Fibroblast of skin of right quadriceps (primary cell): ENCODE measurements around the gene INSRR.

Experiments used
- DNase-seq: peaks from one replicate; pipeline ENCODE4 v3.0.0-alpha.2; 2013

INSRR gene

DNA sequence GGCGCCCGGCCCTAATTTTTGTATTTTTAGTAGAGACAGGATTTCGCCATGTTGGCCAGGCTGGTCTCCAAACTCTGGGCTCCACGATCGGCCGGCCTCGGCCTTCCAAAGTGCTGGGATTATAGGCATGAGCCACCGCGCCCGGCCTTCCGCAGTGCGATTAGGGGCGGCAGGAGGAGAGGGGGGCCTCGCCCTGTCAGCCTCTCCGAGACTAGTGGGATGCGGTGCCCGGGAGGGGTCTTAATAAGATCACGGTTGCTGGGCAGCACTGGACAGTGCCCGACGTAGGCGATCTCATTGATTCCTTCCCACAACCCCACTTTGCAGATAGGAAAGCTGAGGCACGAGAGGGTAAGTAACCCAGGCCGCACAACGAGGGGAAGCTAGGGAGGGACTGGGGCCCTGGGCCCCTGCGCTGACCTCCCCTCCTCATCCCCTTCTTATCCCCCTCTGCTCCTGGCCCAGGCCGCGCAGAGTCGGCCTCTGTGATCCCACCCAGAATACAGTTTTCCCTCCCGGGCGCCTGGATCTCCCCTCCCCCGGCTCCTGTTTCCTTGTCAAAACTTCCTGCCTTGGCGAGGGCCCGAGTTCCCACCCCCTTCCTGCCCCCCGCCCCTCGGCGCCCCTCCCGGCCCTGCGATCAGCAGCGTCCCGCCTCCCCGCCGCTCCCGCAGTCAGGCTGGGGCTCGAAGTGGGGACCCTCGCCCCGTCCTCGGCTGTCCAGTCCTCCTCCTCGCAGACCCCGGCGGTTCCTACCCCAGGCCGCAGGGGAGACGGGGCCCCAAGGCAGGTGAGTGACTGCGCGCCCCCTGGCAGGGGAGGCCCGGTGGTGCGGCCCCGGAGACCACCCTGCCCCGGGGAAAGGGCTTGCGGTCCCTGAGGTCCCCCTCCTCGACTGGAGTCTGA, 34.4 kb upstream of the INSRR start, which contains the start of gene PEAR1:
TSS of gene PEAR1 (plus strand) at position 671 of the 906 bp plus-strand sequence. CDS start 10,209 bp downstream, outside the sequence.
- DNase-seq: peak; percentile 71

DNA sequence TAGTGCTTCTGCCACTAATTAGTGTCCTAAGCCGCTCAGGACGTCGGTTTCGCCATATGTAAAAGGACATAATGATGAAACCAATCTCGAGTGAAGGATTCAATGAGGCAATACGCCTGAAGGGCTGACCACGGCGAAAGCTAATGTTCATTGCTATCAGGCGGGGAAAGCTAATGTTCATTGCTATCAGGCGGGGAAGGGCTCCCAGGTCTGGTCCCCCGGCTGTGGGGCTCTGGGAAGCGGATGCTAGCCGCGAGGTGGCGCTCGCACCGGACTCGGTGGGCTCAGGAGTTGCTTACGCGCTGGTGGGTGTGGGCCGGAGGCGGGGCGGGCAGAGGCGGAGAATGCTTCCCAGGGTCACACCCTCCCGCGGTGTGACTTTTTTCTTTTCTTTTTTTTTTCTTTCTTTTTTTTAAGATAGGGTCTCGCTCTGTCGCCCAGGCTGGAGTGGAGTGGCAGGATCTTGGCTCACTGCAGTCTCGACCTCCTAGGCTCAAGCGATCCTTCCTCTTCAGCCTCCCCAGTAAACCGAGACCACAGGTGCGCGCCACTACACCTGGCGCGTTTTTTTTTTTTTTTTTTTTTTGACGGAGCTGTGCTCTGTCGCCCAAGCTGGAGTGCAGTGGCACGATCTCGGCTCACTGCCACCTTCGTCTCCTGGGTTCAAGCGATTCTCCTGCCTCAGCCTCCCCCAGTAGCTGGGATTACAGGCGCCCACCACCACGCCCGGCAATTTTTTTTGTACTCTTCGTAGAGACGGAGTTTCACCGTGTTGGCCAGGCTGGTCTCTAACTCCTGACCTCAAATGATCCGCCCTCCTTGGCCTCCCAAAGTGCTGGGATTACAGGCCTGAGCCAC, 33.5 kb upstream of the INSRR start:
- peak; percentile 87 for DNase-seq

DNA sequence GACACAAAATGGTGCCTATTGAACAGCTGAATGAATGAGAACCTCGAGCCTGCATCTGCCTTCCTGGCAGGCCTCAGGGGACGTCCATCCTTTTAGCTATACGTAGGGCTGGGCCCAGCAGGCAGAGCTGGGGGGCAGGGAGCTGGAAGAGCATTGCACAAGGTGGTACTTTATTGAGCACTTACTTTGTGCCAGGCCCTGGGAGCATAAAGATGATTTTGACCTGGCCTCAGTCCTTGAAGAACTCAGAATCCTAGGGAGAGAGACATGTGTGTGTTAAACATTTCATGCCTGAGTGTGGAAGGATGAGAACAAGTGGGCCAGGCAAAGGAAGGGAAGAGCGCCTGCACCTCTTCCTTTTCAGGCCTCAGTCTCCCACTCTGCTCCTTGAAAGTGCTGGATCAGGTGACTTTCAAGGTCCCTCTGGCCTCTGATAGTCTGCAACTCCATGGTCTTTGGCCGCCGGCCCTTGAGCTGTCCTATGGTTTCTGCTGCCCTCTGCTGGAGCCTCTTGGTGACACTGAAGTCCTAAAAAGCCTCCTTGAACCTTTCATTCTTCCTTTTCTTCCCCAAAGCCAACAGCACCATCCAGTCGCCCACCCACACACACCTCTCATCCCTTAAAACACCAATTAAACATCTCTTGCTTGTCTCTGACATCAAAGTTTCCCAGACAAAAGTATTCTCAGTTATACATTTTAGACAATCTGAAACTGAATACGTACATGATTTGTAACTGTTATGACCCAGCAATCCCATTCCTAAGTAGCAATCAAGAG, 31.1 kb upstream of the INSRR start:
- peak; percentile 65 for DNase-seq

DNA sequence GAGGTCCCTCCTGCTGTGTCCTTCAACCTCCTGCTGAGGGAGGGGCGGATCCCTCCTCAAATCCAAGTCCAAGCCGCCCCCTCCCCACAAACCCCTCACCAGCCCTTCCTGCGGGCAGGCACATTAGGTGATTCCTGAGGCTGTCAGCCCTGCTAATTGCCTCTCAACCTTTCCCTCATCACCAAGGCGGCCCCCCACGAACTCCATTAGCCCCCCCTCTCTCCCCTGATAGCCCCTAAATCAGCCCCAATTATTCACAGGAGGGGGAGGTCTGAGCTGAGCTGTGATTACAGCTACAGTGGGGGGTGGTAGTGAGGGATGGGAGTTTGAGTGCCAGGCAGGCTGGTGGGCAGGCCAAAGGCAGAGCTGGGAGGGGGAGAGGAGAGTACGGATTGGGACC, 28.8 kb upstream of the INSRR start:
- no peak for DNase-seq

DNA sequence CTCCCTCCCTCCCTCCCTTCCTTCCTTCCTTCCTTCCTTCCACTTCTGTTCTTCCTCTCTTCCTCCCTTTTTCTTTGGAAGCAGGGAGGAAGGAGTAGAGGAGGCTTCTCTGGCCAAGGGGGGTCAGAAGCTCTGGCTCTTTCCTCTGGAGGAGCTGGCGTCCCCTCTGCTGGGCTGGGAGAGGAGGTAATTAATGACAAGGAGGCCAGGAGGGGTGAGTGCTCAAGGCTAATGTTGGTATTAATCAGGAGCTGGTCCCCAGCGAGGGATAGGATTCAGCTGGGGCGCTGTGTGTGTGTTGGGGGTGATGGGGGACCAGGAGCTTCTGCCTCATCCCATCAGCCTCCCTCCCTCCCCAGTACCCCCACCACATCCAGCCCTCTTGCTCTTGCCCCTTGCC, 28.4 kb upstream of the INSRR start:
- DNase-seq: no peak

DNA sequence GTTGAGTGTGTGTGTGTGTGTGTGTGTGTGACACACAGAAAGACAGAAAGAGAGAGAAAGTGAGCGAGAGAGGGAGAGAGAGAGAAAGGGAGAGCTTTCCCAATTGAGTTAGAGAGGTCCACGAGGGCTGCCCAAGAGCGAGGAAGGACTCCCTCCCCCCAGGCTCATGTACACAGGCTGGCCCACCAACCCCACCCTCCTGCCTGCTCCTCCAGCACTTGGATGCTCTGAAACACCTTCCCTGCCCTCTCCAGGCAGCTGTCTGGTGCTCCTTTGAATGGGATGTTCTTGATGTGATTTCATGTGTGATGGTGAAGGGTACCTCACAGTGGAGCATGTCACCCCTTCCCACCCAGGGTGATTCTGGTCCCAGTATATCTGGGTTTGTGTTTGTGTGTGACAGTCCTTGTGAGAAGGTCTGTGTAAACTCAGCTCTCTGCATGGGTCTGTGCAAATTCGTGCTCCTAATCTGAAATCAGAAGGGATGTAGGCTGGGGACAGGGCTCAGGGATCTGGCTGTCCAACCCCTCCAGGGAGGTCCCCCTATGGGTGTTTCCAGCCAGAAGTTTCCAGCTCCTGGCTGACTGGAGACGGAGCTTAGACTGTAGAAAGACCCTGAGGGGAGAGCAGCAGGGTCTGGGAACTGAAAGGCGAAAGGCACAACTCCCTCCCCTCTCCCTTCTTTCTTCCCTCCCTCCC, 27.8 kb upstream of the INSRR start:
- DNase-seq: no peak

DNA sequence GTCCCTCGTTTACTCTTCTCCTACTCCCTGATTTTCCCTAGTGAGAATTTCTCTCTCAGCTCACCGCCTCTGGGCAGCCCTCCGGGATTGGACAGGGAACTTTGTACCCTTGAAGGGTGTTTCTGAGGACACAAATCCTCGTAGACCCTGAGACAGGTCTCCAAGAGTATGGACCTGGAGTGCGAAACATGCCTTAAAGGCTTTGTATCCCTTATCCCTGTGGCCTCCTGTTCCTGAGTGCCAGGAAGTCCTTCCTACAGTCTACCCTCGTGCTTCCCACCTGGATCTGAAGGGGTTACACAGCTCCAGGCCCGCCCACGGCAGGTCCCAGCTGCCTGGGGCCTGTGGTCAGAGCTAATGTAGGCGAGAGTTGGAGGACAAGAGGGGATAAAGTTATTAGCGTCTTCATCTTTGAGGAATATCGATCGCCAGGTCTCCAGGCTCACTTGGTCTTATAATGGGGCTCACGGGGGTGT, 27.0 kb upstream of the INSRR start:
- DNase-seq: no peak

DNA sequence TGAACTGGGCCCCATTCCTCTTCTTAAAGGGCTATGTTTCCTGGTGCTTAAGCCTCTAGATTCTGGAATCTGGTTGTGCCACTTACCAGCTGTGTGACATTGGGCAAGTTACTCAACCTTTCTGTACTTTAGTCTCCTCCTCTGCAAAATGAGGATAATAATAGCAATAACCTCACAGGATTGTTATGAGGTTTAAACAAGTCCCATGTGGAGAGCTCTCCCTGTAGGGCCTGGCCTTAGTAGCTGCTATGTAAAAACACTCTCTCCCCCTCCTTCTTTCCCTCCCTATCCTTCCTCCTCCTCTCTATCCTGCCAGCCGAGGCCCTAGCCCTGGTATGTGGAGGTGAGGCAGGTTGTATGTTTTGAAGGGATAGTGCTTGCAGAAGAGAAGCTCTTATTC, 26.4 kb upstream of the INSRR start:
- no peak for DNase-seq

DNA sequence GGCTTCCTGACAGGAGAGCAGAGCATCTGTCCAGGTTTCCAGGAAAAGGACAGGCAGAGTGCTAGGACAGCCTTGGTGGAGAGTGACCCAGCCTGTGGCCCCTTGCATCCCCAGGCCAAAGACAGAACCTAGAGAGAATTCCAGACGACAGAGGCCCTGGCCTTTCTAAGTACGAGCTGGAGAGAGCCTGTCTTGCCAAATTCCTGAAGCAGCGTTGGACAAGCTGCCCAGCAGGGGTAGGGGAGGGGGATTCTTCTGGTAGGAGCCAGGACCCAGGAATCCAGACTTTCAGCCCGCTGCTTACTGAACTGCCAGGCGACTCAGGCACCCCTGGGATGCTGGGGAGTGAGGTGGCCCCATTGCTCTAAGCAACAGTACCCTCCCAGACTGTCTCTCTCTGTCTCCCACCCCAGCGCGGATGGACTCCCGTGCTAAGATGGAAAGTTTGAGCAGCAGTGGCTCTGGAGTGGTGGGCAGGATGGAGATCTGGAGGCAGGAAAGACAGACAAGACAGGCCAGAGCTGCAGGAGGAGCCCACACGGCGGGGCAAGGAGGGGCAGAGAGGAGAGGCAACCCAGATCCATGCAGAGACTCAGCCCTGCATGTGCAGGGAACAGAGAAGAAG, 25.8 kb upstream of the INSRR start:
- DNase-seq: no peak

DNA sequence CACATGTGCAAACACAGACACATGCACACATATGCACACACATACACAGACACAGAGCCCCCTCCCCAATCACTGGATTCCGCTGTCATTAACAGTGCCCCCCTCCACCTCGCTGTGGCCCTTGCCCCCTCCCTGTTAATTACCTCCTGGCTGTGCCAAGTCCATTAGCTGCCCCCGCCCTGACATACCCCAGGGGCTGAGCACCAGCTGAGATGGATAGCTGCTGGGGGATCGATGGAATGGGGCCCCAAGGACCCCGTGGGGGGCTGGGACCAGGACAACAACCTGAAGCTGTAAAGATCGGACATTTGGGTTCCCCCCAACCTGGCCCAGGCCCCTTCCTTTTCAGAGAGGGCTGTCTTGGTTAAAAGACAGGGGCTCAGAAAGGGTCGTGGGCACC, 25.0 kb upstream of the INSRR start:
- DNase-seq: no peak

DNA sequence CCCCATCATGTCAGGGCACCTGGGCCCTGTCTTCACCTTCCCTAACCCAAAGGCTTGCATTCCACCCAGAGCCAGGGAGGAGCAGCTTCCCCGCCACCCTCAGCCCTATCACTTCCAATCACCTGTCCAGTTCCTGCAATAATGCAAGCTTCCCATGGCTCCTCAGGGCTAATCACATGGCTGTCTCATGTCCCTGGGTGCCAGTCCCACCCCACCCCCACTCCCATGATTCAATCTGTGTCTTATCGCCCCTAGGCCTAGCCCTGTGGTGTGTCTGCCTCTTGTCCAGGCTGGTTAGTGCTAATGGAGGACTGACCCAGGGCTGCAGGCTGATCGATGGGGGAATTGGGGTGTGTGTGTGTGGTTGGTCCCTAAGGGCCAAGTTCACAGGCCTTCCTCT, 23.6 kb upstream of the INSRR start:
- no peak for DNase-seq

DNA sequence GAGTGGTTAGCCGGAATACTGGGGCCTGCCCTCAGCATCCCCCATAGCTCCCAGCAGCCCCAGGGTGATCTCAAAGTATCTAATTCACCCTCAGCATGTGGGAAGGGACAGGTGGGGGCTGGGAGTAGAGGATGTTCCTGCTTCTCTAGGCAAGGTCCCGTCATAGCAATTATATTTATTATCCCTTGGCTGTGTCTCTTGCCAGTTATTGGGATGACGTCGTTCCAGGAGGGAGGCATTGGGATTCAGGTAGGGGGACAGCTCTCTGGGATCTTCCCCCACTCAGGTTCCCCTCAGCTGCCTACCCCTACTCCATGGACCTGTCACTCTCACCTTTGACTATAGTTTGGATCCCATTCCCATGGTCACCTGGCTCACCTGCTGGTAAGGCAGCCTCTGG, 22.7 kb upstream of the INSRR start:
- DNase-seq: no peak

DNA sequence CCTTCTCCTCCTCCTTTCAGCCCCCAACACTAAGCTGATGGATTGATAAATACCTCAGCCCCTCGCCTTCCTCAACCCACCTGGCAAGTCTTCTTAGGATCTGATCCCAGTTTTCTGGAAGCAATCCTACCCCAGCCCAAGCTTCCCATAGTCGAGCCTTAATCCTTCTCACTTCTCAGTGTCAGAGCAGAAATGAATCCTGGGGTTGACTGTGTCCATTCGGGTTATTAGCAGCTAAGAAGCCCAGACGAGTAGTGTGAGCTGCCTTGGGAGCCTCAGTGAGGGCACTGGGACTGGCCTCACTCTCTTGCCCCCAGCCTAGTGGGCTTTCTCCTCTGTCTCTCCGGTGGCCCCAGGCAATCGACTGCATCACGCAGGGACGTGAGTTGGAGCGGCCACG, 22.2 kb upstream of the INSRR start:
- no peak for DNase-seq

DNA sequence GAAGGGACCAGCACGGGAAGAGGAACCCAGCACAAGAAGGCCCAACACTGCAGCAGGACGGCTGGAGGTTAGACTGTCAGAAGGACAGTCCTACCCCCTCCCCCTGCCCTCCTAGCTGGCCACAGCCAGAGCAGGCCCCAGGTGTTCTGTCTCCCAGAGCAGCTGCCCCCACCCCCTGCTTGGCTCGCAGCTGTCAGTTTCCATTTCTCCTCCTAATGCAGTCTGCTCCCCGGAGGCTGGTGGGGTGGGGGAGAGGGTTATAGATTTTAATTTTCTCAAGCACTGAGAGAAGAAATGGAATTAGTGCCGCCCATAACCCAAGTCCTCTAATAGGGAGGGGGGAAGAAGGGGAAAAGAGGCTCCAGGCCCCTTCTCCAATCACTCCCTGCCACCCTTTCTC, 21.6 kb upstream of the INSRR start:
- no peak for DNase-seq

DNA sequence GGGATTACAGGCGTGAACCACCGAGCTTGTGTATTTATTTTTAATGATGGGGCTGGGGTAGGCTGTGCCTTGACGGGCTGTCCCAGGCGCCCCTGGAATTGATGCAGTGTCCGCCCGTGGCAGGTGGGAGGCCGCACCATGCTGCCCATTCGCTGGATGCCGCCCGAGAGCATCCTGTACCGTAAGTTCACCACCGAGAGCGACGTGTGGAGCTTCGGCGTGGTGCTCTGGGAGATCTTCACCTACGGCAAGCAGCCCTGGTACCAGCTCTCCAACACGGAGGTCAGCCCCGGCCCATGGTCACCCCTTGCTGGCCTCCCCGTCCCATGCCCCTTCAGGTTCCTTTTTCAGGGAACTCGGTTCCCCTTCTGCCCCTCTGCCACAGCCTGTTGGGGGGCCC, 21.0 kb upstream of the INSRR start:
- no peak for DNase-seq

DNA sequence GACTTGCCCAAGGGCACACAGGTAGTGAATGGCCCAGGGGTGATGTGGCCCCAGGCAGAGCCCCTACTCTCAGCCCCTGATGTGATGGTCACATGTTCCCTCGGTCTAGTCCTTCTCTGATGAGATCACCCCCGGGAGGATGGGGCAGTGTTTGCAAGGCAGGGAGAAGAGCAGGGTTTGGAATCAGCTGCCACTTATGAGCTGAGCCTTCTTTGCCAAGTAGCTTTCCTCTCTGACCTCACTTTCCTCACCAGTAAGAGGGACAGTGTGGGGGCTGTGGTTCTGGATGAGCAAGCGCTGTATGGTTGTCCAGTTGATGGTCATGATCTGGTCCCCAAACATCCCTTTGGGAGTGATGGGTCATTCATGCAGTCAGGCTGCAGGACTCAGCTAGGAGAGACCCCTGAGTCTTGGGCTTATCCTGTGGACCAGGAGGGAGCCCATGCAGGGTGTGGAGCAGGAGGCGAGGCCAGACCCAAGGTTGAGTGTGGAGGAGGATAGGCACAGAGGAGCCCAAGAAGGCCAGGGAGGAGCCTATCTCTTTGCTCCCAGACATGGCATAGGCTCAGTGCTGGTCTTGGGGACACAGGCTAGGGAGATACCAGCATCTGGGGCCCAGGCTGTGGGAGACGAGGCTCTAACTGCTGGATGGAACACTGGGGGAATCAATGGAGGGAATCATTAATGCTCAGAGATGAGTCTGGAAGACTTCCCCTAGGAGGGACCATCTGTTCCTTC, 18.7 kb upstream of the INSRR start:
- no peak for DNase-seq

DNA sequence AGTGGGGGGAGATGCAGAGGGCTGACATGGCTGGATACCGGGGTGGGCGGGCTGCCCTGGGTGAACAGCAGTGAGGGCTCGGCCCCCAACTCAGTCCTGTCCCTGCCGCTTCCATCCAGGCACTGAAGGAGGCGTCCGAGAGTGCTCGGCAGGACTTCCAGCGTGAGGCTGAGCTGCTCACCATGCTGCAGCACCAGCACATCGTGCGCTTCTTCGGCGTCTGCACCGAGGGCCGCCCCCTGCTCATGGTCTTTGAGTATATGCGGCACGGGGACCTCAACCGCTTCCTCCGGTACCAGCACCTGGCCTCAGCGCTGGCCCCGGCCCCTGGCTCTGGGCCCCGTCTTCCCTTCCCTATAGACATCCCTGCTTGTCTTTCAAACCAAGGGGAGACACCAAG, 17.4 kb upstream of the INSRR start:
- DNase-seq: no peak

DNA sequence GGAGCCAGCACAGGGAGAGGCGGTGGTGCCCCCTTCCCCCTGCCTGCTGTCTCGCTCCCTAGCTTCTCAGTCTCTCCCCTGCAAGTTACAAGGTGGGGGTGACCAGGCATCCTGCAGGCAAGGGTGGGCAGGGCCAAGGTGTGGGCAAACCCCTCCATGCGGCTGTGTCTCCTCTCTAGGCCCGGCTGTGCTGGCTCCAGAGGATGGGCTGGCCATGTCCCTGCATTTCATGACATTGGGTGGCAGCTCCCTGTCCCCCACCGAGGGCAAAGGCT, 16.4 kb upstream of the INSRR start:
- DNase-seq: no peak

DNA sequence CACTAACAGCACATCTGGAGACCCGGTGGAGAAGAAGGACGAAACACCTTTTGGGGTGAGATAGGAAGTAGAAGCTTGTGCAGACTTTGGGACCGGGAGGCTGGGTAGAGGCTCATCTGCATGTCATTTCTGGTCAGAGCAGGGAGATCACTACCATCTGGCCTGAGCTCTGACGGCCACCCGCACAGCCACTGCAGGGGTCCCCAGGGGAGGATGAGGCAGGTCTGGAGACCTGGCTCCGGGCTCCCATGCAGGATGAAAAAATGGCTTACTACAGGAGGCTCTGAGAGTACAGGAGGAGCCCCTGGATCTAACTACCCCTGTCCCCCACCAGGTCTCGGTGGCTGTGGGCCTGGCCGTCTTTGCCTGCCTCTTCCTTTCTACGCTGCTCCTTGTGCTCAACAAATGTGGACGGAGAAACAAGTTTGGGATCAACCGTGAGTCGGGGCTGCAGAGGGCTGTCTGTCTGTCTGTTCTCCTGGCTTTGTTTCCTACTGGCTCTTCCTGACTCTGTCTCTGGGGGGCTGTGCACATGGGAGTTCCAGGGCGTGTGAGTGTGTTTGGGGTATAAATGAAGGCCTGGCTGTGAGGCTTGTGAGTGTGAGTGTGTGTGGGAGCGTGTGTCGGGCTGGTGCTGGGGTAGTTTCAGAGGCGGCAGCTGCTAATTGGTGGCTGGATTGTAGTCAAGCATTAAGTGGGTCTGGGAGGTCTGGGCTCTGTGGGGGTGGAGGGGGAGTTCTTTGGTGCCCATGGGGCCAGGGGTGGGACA, 15.8 kb upstream of the INSRR start:
- DNase-seq: no peak

DNA sequence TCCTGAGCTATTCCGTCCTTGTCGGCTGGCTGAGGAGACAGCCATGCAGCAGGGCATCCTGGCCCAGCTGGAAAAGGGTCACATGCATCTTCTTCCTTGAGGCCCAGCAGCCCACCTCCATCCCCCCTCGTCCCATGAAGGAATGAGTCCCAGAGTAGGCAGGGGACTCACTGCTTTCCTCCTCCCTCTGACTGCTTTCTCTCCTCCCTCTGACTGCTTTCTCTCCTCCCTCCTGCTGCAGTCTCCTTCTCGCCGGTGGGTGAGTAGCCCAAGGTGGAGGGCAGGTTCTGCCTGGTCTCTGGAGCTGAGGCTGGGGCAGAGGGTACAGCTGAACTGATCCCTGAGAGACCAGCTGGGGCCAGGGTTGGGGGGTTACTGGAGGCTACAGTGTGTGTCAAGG, 15.2 kb upstream of the INSRR start:
- DNase-seq: no peak

DNA sequence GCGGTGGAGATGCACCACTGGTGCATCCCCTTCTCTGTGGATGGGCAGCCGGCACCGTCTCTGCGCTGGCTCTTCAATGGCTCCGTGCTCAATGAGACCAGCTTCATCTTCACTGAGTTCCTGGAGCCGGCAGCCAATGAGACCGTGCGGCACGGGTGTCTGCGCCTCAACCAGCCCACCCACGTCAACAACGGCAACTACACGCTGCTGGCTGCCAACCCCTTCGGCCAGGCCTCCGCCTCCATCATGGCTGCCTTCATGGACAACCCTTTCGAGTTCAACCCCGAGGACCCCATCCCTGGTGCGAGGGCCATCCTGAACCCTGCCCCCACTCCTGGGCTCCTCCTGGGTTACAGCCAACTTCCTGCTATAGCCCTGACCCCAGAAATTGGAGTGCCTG, 14.7 kb upstream of the INSRR start:
- no peak for DNase-seq
